Measurements from ENCODE around the gene EFHC1.

DNA sequence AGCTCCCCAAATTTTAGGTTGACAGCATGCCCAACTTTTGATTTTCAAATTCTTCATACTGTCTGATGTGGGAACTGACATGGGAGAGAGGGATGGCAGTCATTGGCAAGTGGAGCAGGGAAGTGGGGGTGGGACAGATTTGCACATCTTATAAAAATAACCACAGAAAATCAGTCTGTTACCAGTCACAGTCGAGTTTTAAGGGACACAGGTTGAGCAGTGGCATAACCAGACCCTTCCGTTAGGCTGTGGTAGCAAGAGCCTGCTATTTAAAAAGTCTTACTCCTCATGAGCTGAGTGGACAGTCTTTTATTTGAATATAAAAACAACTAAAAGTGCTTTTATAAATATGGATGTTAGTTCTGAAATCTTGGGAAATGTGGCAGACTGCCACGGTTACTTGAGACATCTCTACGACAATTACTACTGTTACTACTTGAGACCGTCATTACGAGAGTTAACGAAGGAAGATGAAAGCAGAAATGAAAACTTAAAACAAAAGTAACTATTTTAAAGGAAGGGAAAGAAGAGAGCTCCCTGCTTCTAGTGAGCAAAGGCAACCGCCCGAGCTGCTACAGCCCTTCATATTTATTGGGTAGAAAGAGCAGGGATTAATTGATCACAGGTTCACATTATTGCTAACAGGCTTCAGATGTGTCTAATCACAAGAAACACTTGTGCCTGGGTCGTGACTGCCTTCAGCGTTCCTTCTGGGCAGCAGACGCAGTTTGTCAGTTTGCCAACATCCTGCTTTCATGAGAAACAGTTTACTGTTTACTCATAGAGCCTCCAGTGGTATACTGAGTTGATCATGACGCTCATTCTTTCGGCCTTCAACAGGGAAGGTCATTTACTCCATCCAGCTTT lies 71.3 kb downstream of the EFHC1 start:
- TF ChIP-seq CTCF (IDR thresholded peaks at IDR 0.05) (no peak), EP300 (IDR thresholded peaks at IDR 0.05) (no peak)
